Stimulated activated naive B cell treated with anti-CD40 and anti-IgM and Interleukin-4, amounts not matched to agents 10 μg/mL and 1 μg/mL and 100 μg/mL, for 72 hours (primary cell): ENCODE data around the gene PRKN.
"Not testable (repeated sequence)": the region's sequence is repeated elsewhere in the genome, so short reads cannot be mapped to it uniquely, and the experiment has no call there.

Experiments
- ATAC-seq, 2 donors: fragments of 150-1000 bp; cut with Tn5 transposase; replicated peaks; 2 replicates each; pipeline ENCODE4 v1.10.0; 2021; ENCODE audit warnings: moderate library complexity in 1 of 2
- DNase-seq: peaks from one replicate; pipeline ENCODE4 v3.0.0; 2021
- H3K27ac Mint-ChIP-seq: one replicate; pipeline ENCODE4 v1.8.0; 2022; ENCODE audit warnings: mild to moderate bottlenecking, mixed read lengths
- H3K27me3 Mint-ChIP-seq, 2 donors: one replicate each; pipeline ENCODE4 v1.8.0; 2022; ENCODE audit warnings: mixed read lengths in 2 of 2
- H3K36me3 Mint-ChIP-seq, 2 donors: one replicate each; pipeline ENCODE4 v1.8.0; 2022; ENCODE audit warnings: mixed read lengths in 2 of 2, mild to moderate bottlenecking in 1 of 2
- H3K4me1 Mint-ChIP-seq, 2 donors: one replicate each; pipeline ENCODE4 v1.8.0; 2022; ENCODE audit warnings: mixed read lengths in 2 of 2, mild to moderate bottlenecking in 1 of 2
- H3K4me3 Mint-ChIP-seq, 2 donors: one replicate each; pipeline ENCODE4 v1.8.0; 2022; ENCODE audit warnings: mild to moderate bottlenecking in 2 of 2, mixed read lengths in 2 of 2, moderate library complexity in 1 of 2
- H3K9me3 Mint-ChIP-seq, 2 donors: one replicate each; pipeline ENCODE4 v1.8.0; 2022; ENCODE audit warnings: mixed read lengths in 2 of 2, mild to moderate bottlenecking in 1 of 2

The PRKN gene

DNA sequence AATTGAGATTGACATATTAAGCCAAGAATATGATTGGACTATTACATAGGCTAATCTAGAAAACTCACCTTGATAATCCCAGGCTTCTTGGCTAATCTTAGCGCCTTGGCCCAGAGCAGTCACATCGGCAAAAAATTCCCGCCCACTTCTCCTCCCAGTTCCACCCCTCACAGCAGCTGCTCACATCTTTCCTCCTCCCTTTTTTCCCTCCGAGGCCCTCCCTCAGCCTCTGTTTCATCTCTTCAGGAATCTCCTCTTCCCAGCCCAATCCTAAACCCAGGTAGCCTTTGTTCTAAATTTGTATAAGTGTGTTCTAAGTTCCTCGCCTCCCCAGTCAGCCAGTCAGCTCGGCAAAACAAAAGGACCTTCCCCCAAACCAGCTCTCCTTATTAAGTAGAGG lies 184.3 kb downstream of the PRKN start:
- Mint-ChIP-seq H3K4me3 (no peak overlapping the region), H3K4me1 (no peaks in the 10 kb centered on the region), H3K27ac (no peak overlapping the region), H3K9me3 (no peaks in the 10 kb centered on the region), H3K36me3 (no peaks in the 10 kb centered on the region), H3K27me3 (no peaks in the 10 kb centered on the region)
- ATAC-seq (no peak), DNase-seq (no peak)

DNA sequence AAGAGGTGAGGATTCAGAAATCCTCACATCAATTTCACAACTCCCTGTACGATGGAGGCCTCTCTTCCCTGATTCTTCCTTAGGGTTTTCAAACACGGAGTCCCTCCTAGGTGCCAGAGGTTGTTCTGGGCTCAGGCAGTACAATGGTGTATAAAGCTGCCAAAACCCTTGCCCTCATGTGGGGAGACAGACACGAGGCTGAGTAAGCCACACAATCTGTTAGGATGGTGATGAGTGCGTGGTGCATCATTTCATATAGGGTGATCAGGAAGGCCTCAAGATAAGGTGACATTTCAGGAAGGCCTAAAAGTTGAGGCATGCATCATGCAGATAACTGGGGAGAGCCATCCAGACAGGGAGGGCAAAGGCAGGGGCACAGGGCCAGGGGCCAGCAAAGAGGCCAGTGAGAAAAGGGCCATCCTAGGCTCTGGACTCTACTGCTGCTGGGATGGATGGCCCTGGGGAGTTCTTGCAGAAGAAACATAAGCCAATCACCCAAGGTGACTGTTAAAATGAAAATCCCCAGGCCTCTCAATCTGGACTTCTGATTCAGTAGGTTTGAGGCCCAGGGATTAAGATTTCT lies 186.5 kb downstream of the PRKN start:
- H3K36me3 Mint-ChIP-seq = no peaks in the 10 kb centered on the region
- ATAC-seq (no peak), DNase-seq (no peak)
- H3K4me3 Mint-ChIP-seq = no peak overlapping the region
- H3K4me1 Mint-ChIP-seq = no peaks in the 10 kb centered on the region
- H3K27ac Mint-ChIP-seq = no peak overlapping the region
- H3K27me3 Mint-ChIP-seq = no peaks in the 10 kb centered on the region
- H3K9me3 Mint-ChIP-seq = no peaks in the 10 kb centered on the region

DNA sequence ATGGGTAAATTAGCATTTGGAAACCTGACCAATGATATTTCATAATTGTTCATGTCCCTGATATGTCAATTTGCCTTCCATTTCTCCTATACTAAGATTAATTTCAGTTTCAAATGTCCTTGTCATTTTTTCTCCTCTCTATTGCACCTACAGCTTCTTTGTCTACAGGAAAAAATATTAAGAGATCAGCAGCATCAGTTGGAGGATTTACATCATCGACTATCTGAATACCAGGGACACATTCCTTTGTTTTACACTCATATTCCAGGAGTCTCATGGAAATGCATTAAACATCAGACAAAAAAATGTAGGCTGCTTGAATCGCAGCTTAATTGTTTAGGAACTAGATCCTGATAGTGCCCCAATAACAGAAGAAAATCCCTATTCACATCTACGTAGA lies 188.2 kb downstream of the PRKN start:
- DNase-seq = no peak
- H3K4me1 Mint-ChIP-seq = no peaks in the 10 kb centered on the region

DNA sequence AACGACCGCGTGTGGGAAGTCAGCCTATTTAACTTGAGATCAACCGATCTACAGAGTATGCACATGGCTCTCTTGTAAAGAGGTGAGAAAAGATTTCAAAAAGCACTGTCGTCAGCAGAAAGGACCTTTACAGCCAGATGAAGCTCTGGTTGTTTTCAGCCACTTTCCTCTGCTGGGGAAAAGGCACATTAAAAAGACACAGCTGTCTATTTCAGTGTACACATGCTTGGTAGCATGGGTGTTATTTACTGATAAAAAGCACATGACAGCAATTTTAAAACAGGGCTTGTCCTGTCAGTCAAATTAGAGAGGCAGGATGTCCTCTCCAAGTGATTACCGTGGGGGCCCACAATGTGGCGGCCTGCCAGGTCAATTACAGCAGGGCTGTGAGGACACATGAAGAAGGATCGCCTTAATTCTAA lies 188.9 kb downstream of the PRKN start:
- no peak for ATAC-seq
- Mint-ChIP-seq H3K9me3 (peaks cover 0 to 4% of the 10 kb centered on the region in 2 donors), H3K36me3 (no peaks in the 10 kb centered on the region), H3K27me3 (no peaks in the 10 kb centered on the region), H3K27ac (no peak overlapping the region), H3K4me1 (no peaks in the 10 kb centered on the region), H3K4me3 (no peak overlapping the region)
- no peak for DNase-seq

More for the DNA sequence above, 188.2 kb downstream of the PRKN start:
- Mint-ChIP-seq H3K27me3 (no peaks in the 10 kb centered on the region), H3K36me3 (no peaks in the 10 kb centered on the region), H3K9me3 (peaks cover 0 to 2% of the 10 kb centered on the region in 2 donors), H3K4me3 (no peak overlapping the region), H3K27ac (no peak overlapping the region)
- no peak for ATAC-seq

DNA sequence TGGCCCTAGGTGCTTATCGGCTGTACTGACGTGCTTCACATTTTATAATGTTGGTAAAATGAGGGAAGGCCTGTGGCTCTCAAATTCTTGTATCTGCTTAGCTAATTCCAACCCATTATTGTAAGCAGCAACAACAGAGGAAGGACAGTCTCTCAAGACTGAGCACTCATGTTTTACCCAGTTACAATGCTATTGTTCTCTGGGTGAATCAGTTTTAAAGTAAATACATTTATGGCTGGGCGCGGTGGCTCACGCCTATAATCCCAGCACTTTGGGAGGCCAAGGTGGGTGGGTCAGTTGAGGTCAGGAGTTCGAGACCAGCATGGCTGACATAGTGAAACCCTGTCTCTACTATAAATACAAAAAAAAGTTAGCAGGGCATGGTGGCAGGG lies 194.6 kb downstream of the PRKN start:
- no peaks in the 10 kb centered on the region for H3K4me1 Mint-ChIP-seq
- H3K9me3 Mint-ChIP-seq = peaks cover 0 to 4% of the 10 kb centered on the region in 2 donors
- H3K4me3 Mint-ChIP-seq = no peak overlapping the region
- no peak for ATAC-seq
- no peaks in the 10 kb centered on the region for H3K27me3 Mint-ChIP-seq
- no peak for DNase-seq
- no peaks in the 10 kb centered on the region for H3K36me3 Mint-ChIP-seq
- H3K27ac Mint-ChIP-seq = no peak overlapping the region

DNA sequence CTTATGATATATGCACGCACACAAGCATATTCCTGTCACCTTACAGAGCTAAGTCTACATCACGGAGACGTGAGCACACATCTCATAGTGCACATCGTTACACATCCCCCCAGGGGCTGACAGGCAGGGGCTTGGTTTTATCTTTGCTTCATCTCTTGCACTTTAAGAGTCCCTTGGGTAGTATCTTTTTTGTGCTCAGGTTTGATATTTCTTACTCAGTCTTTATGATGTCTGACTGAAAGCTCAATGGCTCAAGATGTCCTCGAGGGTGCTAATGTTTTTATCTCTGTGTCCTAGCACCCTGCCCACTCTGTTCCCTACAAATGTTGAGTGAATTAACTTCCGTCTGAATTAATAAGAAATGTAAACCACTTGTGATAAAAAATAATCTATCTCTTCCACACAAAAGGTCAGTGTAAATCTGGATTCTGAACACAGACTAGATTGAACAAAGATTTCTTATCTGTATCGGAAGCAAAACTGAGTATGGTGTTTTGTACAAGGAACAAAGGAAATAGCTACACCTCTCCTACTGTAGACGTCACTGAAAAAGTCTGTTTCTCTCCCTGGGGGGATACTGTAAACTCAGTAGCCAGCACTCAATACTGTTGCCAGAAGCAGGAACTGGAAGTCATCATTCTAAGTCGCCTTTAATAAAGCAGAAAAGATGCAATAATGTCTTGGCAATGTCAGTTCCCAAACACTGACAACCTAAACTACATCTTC lies 195.1 kb downstream of the PRKN start:
- H3K27me3 Mint-ChIP-seq = no peaks in the 10 kb centered on the region
- DNase-seq = no peak
- no peaks in the 10 kb centered on the region for H3K4me1 Mint-ChIP-seq
- H3K27ac Mint-ChIP-seq = no peak overlapping the region
- peaks cover 0 to 4% of the 10 kb centered on the region in 2 donors for H3K9me3 Mint-ChIP-seq
- no peak for ATAC-seq
- no peak overlapping the region for H3K4me3 Mint-ChIP-seq
- no peaks in the 10 kb centered on the region for H3K36me3 Mint-ChIP-seq

DNA sequence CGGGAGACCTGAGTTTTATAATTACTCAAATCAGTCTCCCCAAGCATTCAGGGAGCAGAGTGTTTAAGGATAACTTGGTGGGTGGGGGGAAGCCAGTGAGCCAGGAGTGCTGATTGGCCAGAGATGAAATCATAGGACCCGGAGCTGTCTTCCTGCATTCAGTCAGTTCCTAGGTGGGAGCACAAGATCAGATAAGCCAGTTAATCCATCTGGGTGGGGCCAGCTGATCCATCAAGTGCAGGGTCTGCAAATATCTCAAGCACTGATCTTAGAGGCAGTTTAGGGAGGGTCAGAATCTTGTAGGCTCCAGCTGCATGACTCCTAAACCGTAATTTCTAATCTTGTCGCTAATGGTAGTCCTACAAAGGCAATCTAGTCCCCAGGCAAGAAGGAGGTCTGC lies 196.2 kb downstream of the PRKN start:
- H3K27me3 Mint-ChIP-seq, H3K4me1 Mint-ChIP-seq, H3K4me3 Mint-ChIP-seq, H3K36me3 Mint-ChIP-seq, H3K9me3 Mint-ChIP-seq, DNase-seq, ATAC-seq, H3K27ac Mint-ChIP-seq: not testable (repeated sequence)

DNA sequence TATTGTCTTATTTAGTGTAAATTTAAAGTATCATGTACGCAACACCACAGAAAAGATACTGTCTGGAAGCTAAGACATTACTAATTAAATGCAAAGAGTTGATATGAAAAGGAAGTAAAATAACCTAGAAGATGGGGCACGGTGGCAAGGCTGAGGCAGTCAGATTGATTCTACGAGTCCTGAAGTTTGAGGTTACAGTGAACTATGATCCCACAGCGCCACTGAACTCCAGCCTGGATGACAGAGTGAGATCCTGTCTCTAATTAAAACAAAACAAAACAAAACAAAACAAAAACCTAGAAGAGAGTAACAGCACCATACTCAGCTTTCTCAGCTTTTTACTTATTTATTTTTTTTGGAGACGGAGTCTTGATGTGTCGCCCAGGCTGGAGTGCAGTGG lies 199.0 kb downstream of the PRKN start:
- no peak for ATAC-seq
- Mint-ChIP-seq H3K27ac (no peak overlapping the region), H3K4me1 (no peaks in the 10 kb centered on the region), H3K27me3 (no peaks in the 10 kb centered on the region), H3K36me3 (no peaks in the 10 kb centered on the region), H3K4me3 (no peak overlapping the region), H3K9me3 (no peaks in the 10 kb centered on the region)
- DNase-seq = no peak

DNA sequence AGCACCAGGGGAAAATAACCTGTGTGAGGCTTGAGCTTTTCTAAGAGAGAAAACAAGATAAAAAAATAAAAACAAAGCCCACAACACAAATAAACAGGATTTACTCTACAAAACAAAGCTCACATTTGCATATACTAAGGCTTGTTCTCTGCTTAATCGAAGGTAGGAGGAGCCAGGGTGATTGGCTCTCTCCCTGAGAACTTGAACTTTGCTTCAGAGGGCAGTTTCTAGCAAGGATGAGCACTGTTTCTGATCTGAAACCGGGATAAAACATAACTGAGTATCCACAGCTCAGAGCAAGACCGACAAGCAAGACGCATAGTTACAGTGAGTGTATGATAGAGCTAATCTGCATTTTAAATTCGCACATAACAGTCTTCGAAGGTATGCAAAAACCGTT lies 200.6 kb downstream of the PRKN start:
- ATAC-seq = no peak
- no peak overlapping the region for H3K4me3 Mint-ChIP-seq

DNA sequence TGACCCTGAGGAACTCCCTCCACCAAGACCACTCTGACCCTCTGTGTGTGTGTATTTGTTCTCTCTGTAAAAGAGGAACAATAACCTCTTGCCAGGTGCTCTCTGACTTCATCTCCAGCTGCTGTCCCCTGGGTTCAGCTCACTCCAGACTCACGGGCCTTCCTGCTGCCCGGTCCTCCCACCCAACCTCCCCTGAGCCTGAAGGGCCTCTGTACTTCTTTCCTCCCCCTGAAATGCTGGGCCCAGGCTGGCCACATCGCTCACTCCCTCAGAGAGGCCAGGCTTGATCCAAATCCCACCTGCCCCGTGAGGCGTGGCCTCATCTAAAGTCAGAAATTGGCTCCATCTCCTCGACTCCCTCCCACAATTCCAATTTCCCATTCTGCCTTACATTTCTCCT lies 202.4 kb downstream of the PRKN start:
- no peak for DNase-seq
- no peak for ATAC-seq
- H3K27me3 Mint-ChIP-seq = no peaks in the 10 kb centered on the region
- no peak overlapping the region for H3K4me3 Mint-ChIP-seq
- no peak overlapping the region for H3K27ac Mint-ChIP-seq
- H3K4me1 Mint-ChIP-seq = no peaks in the 10 kb centered on the region
- peaks cover 1 to 3% of the 10 kb centered on the region in 2 donors for H3K9me3 Mint-ChIP-seq
- H3K36me3 Mint-ChIP-seq = peaks cover 0 to 3% of the 10 kb centered on the region in 2 donors

More for the DNA sequence above, 200.6 kb downstream of the PRKN start:
- no peaks in the 10 kb centered on the region for H3K4me1 Mint-ChIP-seq
- no peak overlapping the region for H3K27ac Mint-ChIP-seq
- DNase-seq = no peak
- peaks cover 0 to 3% of the 10 kb centered on the region in 2 donors for H3K36me3 Mint-ChIP-seq
- peaks cover 1 to 3% of the 10 kb centered on the region in 2 donors for H3K9me3 Mint-ChIP-seq
- no peaks in the 10 kb centered on the region for H3K27me3 Mint-ChIP-seq

DNA sequence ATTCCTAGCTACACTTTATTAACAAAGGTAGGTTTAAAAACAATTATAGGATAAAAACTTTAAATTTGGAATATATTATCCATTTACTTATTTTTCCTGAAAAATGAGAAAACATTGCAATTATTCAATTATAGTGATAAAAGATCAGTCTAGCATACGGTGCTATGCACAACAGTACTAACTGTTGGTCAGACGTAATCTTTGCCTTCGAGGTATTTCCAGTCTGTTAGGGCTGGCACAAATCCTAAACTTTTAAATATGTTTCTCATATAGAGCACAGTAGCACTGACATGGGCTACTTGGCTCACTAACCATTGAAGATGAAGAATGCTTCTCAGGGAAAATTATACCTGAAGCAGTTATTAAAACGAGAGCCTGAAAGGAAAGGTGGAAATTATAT lies 214.8 kb downstream of the PRKN start:
- no peak for ATAC-seq
- Mint-ChIP-seq H3K4me1 (no peaks in the 10 kb centered on the region), H3K27ac (no peak overlapping the region), H3K27me3 (no peaks in the 10 kb centered on the region), H3K36me3 (peaks cover 0 to 2% of the 10 kb centered on the region in 2 donors), H3K4me3 (no peak overlapping the region), H3K9me3 (peaks cover 0 to 2% of the 10 kb centered on the region in 2 donors)
- DNase-seq = no peak

DNA sequence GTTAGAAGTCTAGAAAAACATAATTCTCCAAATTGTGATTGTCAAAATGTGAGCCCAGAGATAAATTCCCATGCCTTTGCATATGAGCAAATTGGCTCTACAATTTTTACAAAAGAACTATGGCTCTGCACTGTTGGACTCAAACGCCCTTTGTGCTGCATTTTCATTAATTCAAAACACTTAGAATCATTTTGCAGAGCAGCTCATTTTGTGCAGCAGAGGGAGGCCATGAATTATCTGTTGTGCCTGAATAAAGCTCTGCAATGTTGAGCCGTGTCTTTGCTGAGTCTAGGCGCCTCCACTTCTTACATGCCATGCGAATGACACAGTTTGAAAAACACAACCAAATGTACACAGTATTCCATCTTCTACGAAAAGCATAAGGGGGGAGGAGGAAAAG lies 230.2 kb downstream of the PRKN start:
- peaks cover 0 to 3% of the 10 kb centered on the region in 2 donors for H3K4me1 Mint-ChIP-seq

DNA sequence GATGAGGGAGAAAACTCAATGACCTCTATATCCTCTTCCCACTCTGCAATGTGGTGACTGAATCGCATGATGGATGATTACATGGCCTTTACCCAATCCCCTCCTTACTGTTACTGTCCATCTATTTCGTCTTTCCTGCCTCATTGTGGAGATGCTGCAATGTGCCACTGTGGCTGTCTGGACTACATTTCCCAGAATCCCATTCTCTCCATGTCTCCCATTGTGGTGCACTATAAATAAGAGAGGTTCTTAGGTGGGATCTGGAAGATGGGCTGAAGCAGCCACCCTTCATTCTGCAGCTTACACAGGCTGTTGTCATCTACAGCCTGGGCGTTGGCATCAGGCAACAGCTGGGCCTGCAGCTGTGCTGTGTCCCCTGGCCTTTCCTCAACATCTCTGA lies 233.6 kb downstream of the PRKN start:
- no peak overlapping the region for H3K4me3 Mint-ChIP-seq
- ATAC-seq = no peak
- H3K27me3 Mint-ChIP-seq = no peaks in the 10 kb centered on the region
- DNase-seq = no peak
- no peaks in the 10 kb centered on the region for H3K36me3 Mint-ChIP-seq
- H3K4me1 Mint-ChIP-seq = peaks cover 0 to 3% of the 10 kb centered on the region in 2 donors
- peaks cover 3 to 6% of the 10 kb centered on the region in 2 donors for H3K9me3 Mint-ChIP-seq
- no peak overlapping the region for H3K27ac Mint-ChIP-seq

More for the DNA sequence above, 230.2 kb downstream of the PRKN start:
- no peak overlapping the region for H3K4me3 Mint-ChIP-seq
- no peaks in the 10 kb centered on the region for H3K36me3 Mint-ChIP-seq
- H3K9me3 Mint-ChIP-seq = peaks cover 3 to 6% of the 10 kb centered on the region in 2 donors
- no peak overlapping the region for H3K27ac Mint-ChIP-seq
- ATAC-seq (no peak), DNase-seq (no peak)
- H3K27me3 Mint-ChIP-seq = no peaks in the 10 kb centered on the region

DNA sequence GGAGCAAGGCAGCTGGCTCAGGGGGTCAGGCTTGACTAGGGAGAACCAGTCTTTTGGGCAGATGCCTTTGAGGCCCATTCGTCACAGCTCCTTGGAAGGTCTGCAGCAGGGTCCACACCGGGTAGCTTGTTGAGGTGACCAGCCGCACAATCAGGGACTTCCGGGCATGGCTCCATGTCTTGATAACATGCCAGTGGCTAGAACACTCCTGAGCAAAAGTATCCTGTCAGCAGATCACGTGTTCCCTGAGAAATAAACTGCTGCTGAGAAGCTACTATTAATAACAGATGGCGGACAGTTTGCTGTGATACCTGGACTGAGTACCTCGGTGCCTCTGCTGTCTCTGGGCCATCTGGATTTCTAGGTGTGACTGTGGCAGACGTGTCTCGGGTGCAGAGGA lies 235.9 kb downstream of the PRKN start:
- Mint-ChIP-seq H3K4me3 (no peak overlapping the region), H3K27ac (no peak overlapping the region), H3K36me3 (no peaks in the 10 kb centered on the region), H3K9me3 (peaks cover 6 to 7% of the 10 kb centered on the region in 2 donors), H3K4me1 (peaks cover 0 to 3% of the 10 kb centered on the region in 2 donors), H3K27me3 (no peaks in the 10 kb centered on the region)
- no peak for DNase-seq
- ATAC-seq = no peak
